Measurements from ENCODE around the gene ANAPC2.
"Not testable (repeated sequence)": the region's sequence is repeated elsewhere in the genome, so short reads cannot be mapped to it uniquely, and the experiment has no call there.

ANAPC2 gene

DNA sequence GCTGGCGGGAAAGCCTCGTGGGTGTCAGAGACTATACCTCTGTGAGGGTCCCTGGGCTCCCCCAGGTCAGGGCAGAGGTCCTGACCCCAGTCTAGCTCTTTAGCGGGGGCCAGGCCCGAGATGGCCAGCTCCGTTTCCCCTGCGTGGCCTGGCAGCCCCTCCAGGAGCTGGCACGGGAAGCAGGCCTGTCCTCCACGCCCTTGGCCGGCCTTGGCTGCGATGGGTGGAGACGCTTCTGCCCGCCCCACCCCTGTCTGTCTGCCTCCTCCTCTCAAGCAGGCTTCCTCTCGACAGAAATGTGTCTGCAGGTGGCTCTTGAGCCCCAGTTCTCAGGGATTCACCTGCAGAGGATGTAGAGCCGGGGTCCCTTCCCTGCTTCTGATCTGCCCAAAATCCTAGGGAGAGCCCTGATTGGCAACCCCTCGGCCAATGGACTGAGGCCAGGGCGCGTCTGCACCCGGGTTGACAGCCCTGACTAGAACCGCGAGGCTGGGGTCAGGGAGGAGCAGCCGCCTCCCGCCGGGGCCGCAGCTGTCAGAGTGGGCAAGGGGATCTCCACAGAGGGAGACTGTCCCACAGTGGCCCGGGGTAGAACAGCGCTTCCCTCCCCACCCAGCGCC, 52.0 kb downstream of the ANAPC2 start:
- Histone ChIP-seq H3K4me3 (ENCODE audit: low read length in 2 of 2) (no peak overlapping the region), H3K9me3 (ENCODE audit: control insufficient read depth in 2 of 2, low read length in 2 of 2) (no peaks in the 10 kb centered on the region), H3K27ac (ENCODE audit: low read depth in 2 of 2, low read length in 2 of 2) (no peak overlapping the region), H3K9ac (ENCODE audit: low read depth in 1 of 2, low read length in 2 of 2) (no peak overlapping the region), H3K4me1 (ENCODE audit: control insufficient read depth in 2 of 2, insufficient read depth in 2 of 2, low read length in 2 of 2) (no peaks in the 10 kb centered on the region), H3K27me3 (ENCODE audit: control insufficient read depth in 2 of 2, insufficient read depth in 2 of 2, low read length in 2 of 2) (peaks cover 30 to 36% of the 10 kb centered on the region in 2 donors), H3K36me3 (ENCODE audit: control insufficient read depth in 2 of 2, insufficient read depth in 2 of 2, low read length in 2 of 2) (no peaks in the 10 kb centered on the region)

DNA sequence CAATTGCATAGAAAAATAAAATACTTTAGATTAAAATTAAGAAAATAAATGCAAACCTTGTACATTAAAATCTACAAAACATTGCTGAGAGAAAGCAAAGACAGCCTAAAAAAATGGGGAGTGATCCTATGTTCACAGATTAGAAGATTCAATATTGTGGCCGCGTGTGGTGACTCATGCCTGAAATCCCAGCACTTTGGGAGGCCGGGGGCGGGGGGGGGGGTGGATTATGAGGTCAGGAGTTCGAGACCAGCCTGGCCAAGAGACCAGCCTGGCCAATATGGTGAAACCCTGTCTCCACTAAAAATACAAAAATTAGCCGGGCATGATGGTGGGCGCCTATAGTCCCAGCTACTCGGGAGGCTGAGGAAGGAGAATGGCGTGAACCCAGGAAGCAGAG, 53.2 kb downstream of the ANAPC2 start:
- not testable (repeated sequence) for H3K9ac ChIP-seq (ENCODE audit: low read depth in 1 of 2, low read length in 2 of 2); H3K4me3 ChIP-seq (ENCODE audit: low read length in 2 of 2); H3K27ac ChIP-seq (ENCODE audit: low read depth in 2 of 2, low read length in 2 of 2); H3K36me3 ChIP-seq (ENCODE audit: control insufficient read depth in 2 of 2, insufficient read depth in 2 of 2, low read length in 2 of 2); H3K9me3 ChIP-seq (ENCODE audit: control insufficient read depth in 2 of 2, low read length in 2 of 2); H3K4me1 ChIP-seq (ENCODE audit: control insufficient read depth in 2 of 2, insufficient read depth in 2 of 2, low read length in 2 of 2)
- peaks cover 24% of the 10 kb centered on the region in 2 donors for H3K27me3 ChIP-seq (ENCODE audit: control insufficient read depth in 2 of 2, insufficient read depth in 2 of 2, low read length in 2 of 2)

DNA sequence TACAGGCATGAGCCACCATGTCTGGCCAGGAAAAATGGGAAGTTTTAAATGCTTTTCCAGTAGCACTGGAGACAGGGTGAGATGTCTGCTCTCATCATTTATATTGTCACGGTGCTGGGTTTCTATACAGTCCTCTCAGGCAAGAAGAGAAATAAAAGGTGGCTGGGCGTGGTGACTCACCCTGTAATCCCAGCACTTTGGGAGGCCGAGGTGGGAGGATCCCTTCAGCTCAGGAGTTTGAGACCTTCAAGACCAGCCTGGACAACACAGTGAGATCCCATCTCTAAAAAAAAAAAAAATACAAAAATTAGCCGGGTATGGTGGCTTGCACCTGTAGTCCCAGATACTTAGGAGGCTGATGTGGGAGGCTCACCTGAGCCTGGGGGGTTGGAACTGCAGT, 54.2 kb downstream of the ANAPC2 start:
- Histone ChIP-seq H3K27ac (ENCODE audit: low read depth in 2 of 2, low read length in 2 of 2) (no peak overlapping the region), H3K4me1 (ENCODE audit: control insufficient read depth in 2 of 2, insufficient read depth in 2 of 2, low read length in 2 of 2) (no peaks in the 10 kb centered on the region), H3K27me3 (ENCODE audit: control insufficient read depth in 2 of 2, insufficient read depth in 2 of 2, low read length in 2 of 2) (peaks cover 19% of the 10 kb centered on the region in 2 donors), H3K4me3 (ENCODE audit: low read length in 2 of 2) (no peak overlapping the region), H3K9me3 (ENCODE audit: control insufficient read depth in 2 of 2, low read length in 2 of 2) (no peaks in the 10 kb centered on the region), H3K9ac (ENCODE audit: low read depth in 1 of 2, low read length in 2 of 2) (no peak overlapping the region), H3K36me3 (ENCODE audit: control insufficient read depth in 2 of 2, insufficient read depth in 2 of 2, low read length in 2 of 2) (no peaks in the 10 kb centered on the region)

DNA sequence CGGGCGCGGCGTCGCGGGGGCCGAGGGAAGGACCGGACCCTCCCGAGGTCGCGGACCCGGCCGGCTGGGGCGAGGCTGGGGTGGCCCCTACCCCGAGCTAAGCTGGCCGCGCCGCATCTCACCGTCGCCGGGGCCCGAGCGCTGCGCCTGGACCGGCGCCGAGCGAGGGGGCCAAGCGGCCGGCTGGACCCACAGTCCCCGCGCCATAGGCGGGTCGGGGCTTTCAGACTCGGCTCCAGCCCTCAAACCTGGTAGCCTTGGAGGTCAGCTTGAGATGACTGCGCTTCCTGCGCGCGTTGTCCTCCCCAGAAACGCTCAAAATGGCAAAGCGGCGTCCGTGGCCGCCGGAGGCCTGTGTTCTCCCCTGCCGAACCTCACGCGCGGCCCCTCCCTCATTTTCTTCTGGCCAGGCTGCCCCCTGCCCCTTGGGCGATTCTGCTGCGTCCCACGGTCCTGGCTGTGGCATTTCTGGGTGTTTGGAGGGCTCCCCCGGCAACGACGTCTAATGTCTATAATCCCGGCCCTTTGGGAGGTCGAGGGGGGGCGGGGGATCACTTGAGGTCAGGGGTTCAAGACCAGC, 58.1 kb downstream of the ANAPC2 start:
- Histone ChIP-seq H3K9me3 (ENCODE audit: control insufficient read depth in 2 of 2, low read length in 2 of 2) (no peaks in the 10 kb centered on the region), H3K36me3 (ENCODE audit: control insufficient read depth in 2 of 2, insufficient read depth in 2 of 2, low read length in 2 of 2) (no peaks in the 10 kb centered on the region), H3K27ac (ENCODE audit: low read depth in 2 of 2, low read length in 2 of 2) (peak overlapping the region; percentile 29 to 52), H3K4me1 (ENCODE audit: control insufficient read depth in 2 of 2, insufficient read depth in 2 of 2, low read length in 2 of 2) (peaks cover 16 to 22% of the 10 kb centered on the region in 2 donors), H3K4me3 (ENCODE audit: low read length in 2 of 2) (peak overlapping the region; percentile 79 to 80), H3K27me3 (ENCODE audit: control insufficient read depth in 2 of 2, insufficient read depth in 2 of 2, low read length in 2 of 2) (no peaks in the 10 kb centered on the region), H3K9ac (ENCODE audit: low read depth in 1 of 2, low read length in 2 of 2) (peak overlapping the region in 1 of 2 donors; percentile 70)

DNA sequence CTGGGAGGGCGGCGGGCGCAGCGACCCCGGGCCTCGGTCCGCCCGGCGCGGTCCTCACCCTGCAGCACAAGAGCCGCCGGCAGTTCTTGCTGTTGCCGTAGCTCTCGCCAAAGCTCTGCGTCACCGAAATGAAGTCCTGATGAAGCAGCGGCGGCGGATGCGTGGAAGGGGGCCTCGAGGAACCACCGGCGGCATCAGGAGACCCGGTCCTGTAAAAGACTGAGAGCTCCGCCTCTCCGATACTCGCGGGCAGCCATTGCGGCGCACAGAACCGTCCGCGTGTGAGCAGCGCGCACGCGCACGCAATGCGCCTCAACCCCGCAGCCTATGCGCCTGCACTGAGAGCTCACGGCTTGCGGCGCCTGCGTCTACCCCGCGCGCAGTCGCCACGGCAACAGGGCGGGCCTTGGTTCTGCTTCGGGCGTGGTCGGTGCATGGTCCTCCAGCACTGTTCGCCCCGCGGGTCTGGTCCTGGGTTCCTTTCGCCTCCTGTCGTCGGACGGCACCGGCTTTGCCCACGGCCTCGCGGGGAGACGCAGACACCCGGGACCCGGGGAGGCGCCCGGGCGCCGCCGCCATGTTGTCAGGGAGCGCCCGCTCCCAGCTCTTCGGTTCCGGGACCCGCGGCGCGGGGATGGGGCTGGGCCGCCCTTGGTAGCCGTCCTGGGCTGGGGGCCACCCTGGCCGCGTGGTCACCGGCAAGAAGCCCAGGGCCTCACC, 58.7 kb downstream of the ANAPC2 start:
- peaks cover 16 to 22% of the 10 kb centered on the region in 2 donors for H3K4me1 ChIP-seq (ENCODE audit: control insufficient read depth in 2 of 2, insufficient read depth in 2 of 2, low read length in 2 of 2)
- H3K9ac ChIP-seq (ENCODE audit: low read depth in 1 of 2, low read length in 2 of 2), result peak overlapping the region; percentile 63 to 70
- H3K36me3 ChIP-seq (ENCODE audit: control insufficient read depth in 2 of 2, insufficient read depth in 2 of 2, low read length in 2 of 2), result no peaks in the 10 kb centered on the region
- H3K27ac ChIP-seq (ENCODE audit: low read depth in 2 of 2, low read length in 2 of 2), result peak overlapping the region; percentile 29 to 52
- H3K27me3 ChIP-seq (ENCODE audit: control insufficient read depth in 2 of 2, insufficient read depth in 2 of 2, low read length in 2 of 2), result no peaks in the 10 kb centered on the region
- H3K9me3 ChIP-seq (ENCODE audit: control insufficient read depth in 2 of 2, low read length in 2 of 2), result no peaks in the 10 kb centered on the region
- peak overlapping the region; percentile 79 to 80 for H3K4me3 ChIP-seq (ENCODE audit: low read length in 2 of 2)

DNA sequence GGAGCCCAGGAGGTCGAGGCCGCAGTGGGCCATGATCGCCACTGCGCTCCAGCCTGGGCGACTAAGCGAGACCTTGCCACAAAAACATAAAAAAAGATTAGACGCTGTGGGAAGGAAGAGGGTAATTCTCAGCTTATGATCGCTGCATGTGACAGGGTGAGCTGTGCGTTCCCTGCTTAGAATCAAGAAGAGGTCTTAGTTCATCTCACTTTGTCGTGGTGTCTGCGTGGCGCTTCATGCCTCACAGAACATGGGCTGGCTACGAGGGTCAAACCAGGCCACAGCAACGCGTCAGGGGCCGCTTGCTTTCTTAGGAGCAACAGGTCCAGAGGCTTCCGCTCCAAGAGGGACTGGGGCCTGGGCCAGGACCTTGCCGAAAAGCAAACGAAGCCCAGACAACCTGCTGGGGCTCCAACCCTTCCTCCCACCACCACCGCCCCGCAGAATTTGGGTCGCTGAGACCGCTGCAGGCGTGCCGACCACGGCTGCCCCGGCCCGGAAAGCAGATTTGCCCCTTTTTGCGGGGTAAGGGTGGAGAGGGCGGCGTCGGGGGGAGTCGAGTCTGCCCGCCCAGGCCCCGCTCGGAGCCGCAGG, 59.4 kb downstream of the ANAPC2 start:
- Histone ChIP-seq H3K9me3 (ENCODE audit: control insufficient read depth in 2 of 2, low read length in 2 of 2) (no peaks in the 10 kb centered on the region), H3K4me3 (ENCODE audit: low read length in 2 of 2) (peak overlapping the region; percentile 79 to 80), H3K27me3 (ENCODE audit: control insufficient read depth in 2 of 2, insufficient read depth in 2 of 2, low read length in 2 of 2) (no peaks in the 10 kb centered on the region), H3K9ac (ENCODE audit: low read depth in 1 of 2, low read length in 2 of 2) (peak overlapping the region; percentile 47 to 70), H3K36me3 (ENCODE audit: control insufficient read depth in 2 of 2, insufficient read depth in 2 of 2, low read length in 2 of 2) (no peaks in the 10 kb centered on the region), H3K27ac (ENCODE audit: low read depth in 2 of 2, low read length in 2 of 2) (peak overlapping the region in 1 of 2 donors; percentile 52), H3K4me1 (ENCODE audit: control insufficient read depth in 2 of 2, insufficient read depth in 2 of 2, low read length in 2 of 2) (peaks cover 16 to 22% of the 10 kb centered on the region in 2 donors)

DNA sequence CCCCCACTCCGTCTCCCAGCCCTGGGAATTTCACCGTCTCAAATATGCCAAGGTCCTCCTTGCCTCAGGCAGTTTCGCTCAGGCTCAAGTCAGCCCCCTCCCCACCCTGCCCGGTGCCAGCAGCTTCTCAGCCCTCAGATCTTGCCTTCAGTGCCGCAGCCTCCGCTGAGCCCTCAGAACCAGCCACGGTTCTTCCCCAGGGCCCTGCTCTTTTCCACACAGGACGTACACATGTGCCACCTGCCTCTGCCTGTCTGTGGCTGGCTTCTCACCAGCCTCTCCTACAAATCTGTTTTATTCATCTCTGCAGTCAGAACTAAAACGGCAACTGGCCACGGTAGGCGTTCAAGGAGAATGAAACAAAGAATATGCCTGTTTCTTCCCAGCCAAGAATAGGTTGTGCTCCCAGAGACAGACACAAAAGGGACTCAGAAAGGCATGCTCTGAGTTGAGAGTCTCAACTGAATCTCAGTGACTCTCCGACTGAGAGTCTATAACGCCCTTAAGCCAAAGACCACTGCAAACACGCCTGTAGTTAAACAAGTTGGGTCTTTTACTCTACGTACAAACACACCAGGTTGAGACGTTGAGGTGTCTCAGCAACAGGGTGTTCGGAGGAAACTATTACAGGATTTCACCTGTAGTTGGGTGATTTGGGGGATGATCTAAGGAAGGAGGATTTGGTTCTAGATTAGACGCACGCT, 60.0 kb downstream of the ANAPC2 start:
- H3K4me1 ChIP-seq (ENCODE audit: control insufficient read depth in 2 of 2, insufficient read depth in 2 of 2, low read length in 2 of 2), result peaks cover 18 to 22% of the 10 kb centered on the region in 2 donors
- peak overlapping the region in 1 of 2 donors; percentile 2 for H3K27ac ChIP-seq (ENCODE audit: low read depth in 2 of 2, low read length in 2 of 2)
- no peaks in the 10 kb centered on the region for H3K9me3 ChIP-seq (ENCODE audit: control insufficient read depth in 2 of 2, low read length in 2 of 2)
- H3K9ac ChIP-seq (ENCODE audit: low read depth in 1 of 2, low read length in 2 of 2), result peak overlapping the region in 1 of 2 donors; percentile 16
- H3K36me3 ChIP-seq (ENCODE audit: control insufficient read depth in 2 of 2, insufficient read depth in 2 of 2, low read length in 2 of 2), result no peaks in the 10 kb centered on the region
- peak overlapping the region; percentile 79 to 80 for H3K4me3 ChIP-seq (ENCODE audit: low read length in 2 of 2)
- no peaks in the 10 kb centered on the region for H3K27me3 ChIP-seq (ENCODE audit: control insufficient read depth in 2 of 2, insufficient read depth in 2 of 2, low read length in 2 of 2)

DNA sequence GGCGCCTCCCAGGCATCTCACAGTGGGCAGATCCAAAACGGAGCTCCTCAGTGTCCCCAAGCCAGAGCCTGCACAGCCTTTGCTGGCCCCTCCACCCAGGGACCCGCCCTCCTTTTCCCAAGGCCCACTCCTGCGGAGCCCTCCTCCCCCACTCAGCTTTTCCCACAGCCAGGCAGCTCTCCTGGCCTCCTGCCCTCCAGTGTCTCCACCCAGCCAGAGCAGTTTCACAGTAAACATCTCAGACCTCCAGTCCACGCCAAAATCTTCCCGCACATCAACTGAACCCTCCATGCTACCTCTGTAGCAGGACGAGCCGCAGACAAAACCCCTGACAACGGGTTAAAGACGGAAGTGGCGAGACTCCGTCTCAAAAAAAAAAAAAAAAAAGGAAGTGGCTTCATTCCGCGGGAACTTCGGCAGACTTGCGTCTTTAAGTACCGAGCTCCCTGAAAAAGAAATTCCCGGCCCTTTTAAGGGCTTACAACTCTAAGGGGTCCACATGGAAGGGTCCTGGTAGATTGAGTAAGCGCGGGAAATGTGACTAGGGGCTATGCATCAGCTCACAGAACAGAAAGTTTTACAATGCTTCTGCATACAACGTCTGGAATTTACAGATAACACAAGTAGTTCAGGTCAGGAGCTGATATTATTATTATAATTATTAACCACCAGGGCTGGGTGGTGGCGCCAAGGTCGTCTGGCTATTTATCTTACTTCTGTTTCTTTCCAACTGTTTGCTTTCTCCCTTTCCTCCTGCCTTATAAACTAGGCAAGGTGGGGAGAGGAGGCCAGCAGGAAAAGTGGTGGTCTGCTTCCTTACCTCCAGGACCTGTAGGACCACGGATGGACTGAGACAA, 60.8 kb downstream of the ANAPC2 start:
- no peaks in the 10 kb centered on the region for H3K36me3 ChIP-seq (ENCODE audit: control insufficient read depth in 2 of 2, insufficient read depth in 2 of 2, low read length in 2 of 2)
- no peaks in the 10 kb centered on the region for H3K9me3 ChIP-seq (ENCODE audit: control insufficient read depth in 2 of 2, low read length in 2 of 2)
- H3K27ac ChIP-seq (ENCODE audit: low read depth in 2 of 2, low read length in 2 of 2), result peak overlapping the region; percentile 29 to 43
- peak overlapping the region; percentile 30 to 70 for H3K4me3 ChIP-seq (ENCODE audit: low read length in 2 of 2)
- H3K27me3 ChIP-seq (ENCODE audit: control insufficient read depth in 2 of 2, insufficient read depth in 2 of 2, low read length in 2 of 2), result no peaks in the 10 kb centered on the region
- peak overlapping the region; percentile 48 to 52 for H3K9ac ChIP-seq (ENCODE audit: low read depth in 1 of 2, low read length in 2 of 2)
- peaks cover 18 to 22% of the 10 kb centered on the region in 2 donors for H3K4me1 ChIP-seq (ENCODE audit: control insufficient read depth in 2 of 2, insufficient read depth in 2 of 2, low read length in 2 of 2)

DNA sequence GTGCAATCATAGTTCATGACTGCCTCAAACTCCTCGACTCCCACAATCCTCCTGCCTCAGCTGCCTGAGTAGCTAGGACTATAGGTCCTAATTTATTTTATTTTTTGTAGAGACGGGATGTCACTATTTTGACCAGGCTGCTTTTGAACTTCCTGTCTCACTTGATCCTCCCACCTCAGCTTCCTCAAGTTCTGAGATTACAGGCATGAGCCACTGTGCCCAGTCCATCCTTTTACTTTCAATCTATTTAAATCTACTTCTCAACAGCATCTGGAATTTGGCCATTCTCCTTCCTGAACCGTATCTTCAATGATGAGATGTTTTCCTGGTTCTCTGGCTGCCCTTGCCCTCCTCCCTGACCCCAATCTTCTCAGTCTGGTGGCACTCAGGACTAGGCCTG, 61.6 kb downstream of the ANAPC2 start:
- Histone ChIP-seq H3K4me3 (ENCODE audit: low read length in 2 of 2) (peak overlapping the region; percentile 30 to 70), H3K9me3 (ENCODE audit: control insufficient read depth in 2 of 2, low read length in 2 of 2) (no peaks in the 10 kb centered on the region), H3K4me1 (ENCODE audit: control insufficient read depth in 2 of 2, insufficient read depth in 2 of 2, low read length in 2 of 2) (peaks cover 18 to 22% of the 10 kb centered on the region in 2 donors), H3K9ac (ENCODE audit: low read depth in 1 of 2, low read length in 2 of 2) (peak overlapping the region; percentile 24 to 48), H3K27ac (ENCODE audit: low read depth in 2 of 2, low read length in 2 of 2) (peak overlapping the region; percentile 29 to 43), H3K36me3 (ENCODE audit: control insufficient read depth in 2 of 2, insufficient read depth in 2 of 2, low read length in 2 of 2) (no peaks in the 10 kb centered on the region), H3K27me3 (ENCODE audit: control insufficient read depth in 2 of 2, insufficient read depth in 2 of 2, low read length in 2 of 2) (no peaks in the 10 kb centered on the region)

Data from mucosa of rectum (tissue), 2 donors.